ENCODE data around the gene CIITA. TPM values are rescaled to one million over a fixed set of nuclear protein-coding genes. Genes with fewer than 3 reads are reported as not detected.
A peak's percentile ranks its signal among the peaks of the same experiment; 100 is the strongest.

CIITA gene
- total and polyA plus RNA-seq, 4 donors = 11.5 to 59.6 (median 26.6) TPM

- H3K27ac ChIP-seq (ENCODE audit: low read depth in 1 of 2, low read length in 1 of 2) = peak within 1 kb of the TSS; percentile 75 to 93
- TF ChIP-seq, protein P1, sequence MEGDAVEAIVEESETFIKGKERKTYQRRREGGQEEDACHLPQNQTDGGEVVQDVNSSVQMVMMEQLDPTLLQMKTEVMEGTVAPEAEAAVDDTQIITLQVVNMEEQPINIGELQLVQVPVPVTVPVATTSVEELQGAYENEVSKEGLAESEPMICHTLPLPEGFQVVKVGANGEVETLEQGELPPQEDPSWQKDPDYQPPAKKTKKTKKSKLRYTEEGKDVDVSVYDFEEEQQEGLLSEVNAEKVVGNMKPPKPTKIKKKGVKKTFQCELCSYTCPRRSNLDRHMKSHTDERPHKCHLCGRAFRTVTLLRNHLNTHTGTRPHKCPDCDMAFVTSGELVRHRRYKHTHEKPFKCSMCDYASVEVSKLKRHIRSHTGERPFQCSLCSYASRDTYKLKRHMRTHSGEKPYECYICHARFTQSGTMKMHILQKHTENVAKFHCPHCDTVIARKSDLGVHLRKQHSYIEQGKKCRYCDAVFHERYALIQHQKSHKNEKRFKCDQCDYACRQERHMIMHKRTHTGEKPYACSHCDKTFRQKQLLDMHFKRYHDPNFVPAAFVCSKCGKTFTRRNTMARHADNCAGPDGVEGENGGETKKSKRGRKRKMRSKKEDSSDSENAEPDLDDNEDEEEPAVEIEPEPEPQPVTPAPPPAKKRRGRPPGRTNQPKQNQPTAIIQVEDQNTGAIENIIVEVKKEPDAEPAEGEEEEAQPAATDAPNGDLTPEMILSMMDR (IDR thresholded peaks at IDR 0.05; ENCODE audit: control extremely low read depth, extremely low read depth) = no peak
- peaks cover 0 to 4% (median under 1%) of the 10 kb centered on the region in 4 donors for H3K36me3 ChIP-seq (ENCODE audit: control insufficient read depth in 4 of 4, insufficient read depth in 4 of 4, low read length in 4 of 4)
- H3K9ac ChIP-seq (ENCODE audit: insufficient read depth in 1 of 2, low read length in 2 of 2) = peak within 1 kb of the TSS; percentile 31 to 81
- no peaks in the 10 kb centered on the region for H3K9me3 ChIP-seq (ENCODE audit: control insufficient read depth in 4 of 4, insufficient read depth in 3 of 4, low read length in 3 of 4)
- ATAC-seq (ENCODE audit: insufficient read depth, low FRiP score) (peak; percentile 84), DNase-seq (peak; percentile 92 to 95 (median 95))
- no peaks in the 10 kb centered on the region for H3K27me3 ChIP-seq (ENCODE audit: control insufficient read depth in 3 of 3, insufficient read depth in 3 of 3, low read length in 2 of 3)
- peak within 1 kb of the TSS; percentile 50 for H3K4me3 ChIP-seq
- H3K4me1 ChIP-seq (ENCODE audit: control insufficient read depth in 5 of 5, insufficient read depth in 5 of 5, low read length in 5 of 5) = peaks cover 19 to 64% (median 44%) of the 10 kb centered on the region in 5 donors
- 5 to 6% methylated on average over 55 of the region's 55 CpGs for WGBS, 2 donors
Observed at GRCh38 chr16:10942352-10943063, 65.5 kb downstream of the CIITA start, which contains the start of gene DEXI. Gene DEXI, minus strand, starts transcription at chr16:10942468. Its CDS starts 463 bp downstream, at chr16:10942005.

GRCh38 chr16:10943064-10943353, 66.0 kb downstream of the CIITA start:
- ATAC-seq (ENCODE audit: insufficient read depth, low FRiP score) = no peak
- no peak overlapping the region for H3K9ac ChIP-seq (ENCODE audit: insufficient read depth in 1 of 2, low read length in 2 of 2)
- no peak overlapping the region for H3K4me3 ChIP-seq
- TF ChIP-seq, protein P1 (IDR thresholded peaks at IDR 0.05; ENCODE audit: control extremely low read depth, extremely low read depth) = no peak
- DNase-seq = no peak
- H3K4me1 ChIP-seq (ENCODE audit: control insufficient read depth in 5 of 5, insufficient read depth in 5 of 5, low read length in 5 of 5) = peaks cover 16 to 59% (median 41%) of the 10 kb centered on the region in 5 donors
- no peaks in the 10 kb centered on the region for H3K9me3 ChIP-seq (ENCODE audit: control insufficient read depth in 4 of 4, insufficient read depth in 3 of 4, low read length in 3 of 4)
- H3K27ac ChIP-seq (ENCODE audit: low read depth in 1 of 2, low read length in 1 of 2) = no peak overlapping the region
- peaks cover 0 to 4% (median under 1%) of the 10 kb centered on the region in 4 donors for H3K36me3 ChIP-seq (ENCODE audit: control insufficient read depth in 4 of 4, insufficient read depth in 4 of 4, low read length in 4 of 4)
- no peaks in the 10 kb centered on the region for H3K27me3 ChIP-seq (ENCODE audit: control insufficient read depth in 3 of 3, insufficient read depth in 3 of 3, low read length in 2 of 3)
- 85 to 88% methylated on average over 7 of the region's 7 CpGs for WGBS, 2 donors

GRCh38 chr16:10944249-10945064, 67.5 kb downstream of the CIITA start, which contains the start of gene CLEC16A:
Gene CLEC16A, plus strand, starts transcription at chr16:10944564. Its CDS starts 154 bp downstream, at chr16:10944718.
- peak within 1 kb of the TSS; percentile 82 for H3K4me3 ChIP-seq
- DNase-seq (peak; percentile 96 to 98 (median 96)), ATAC-seq (ENCODE audit: insufficient read depth, low FRiP score) (peak; percentile 80)
- H3K27me3 ChIP-seq (ENCODE audit: control insufficient read depth in 3 of 3, insufficient read depth in 3 of 3, low read length in 2 of 3) = no peaks in the 10 kb centered on the region
- H3K4me1 ChIP-seq (ENCODE audit: control insufficient read depth in 5 of 5, insufficient read depth in 5 of 5, low read length in 5 of 5) = peaks cover 9 to 45% (median 32%) of the 10 kb centered on the region in 5 donors
- H3K9ac ChIP-seq (ENCODE audit: insufficient read depth in 1 of 2, low read length in 2 of 2) = peak within 1 kb of the TSS; percentile 33 to 39
- WGBS, 2 donors = 0 to 1% methylated on average over 83 to 86 of the region's 86 CpGs
- peaks cover 0 to 3% (median under 1%) of the 10 kb centered on the region in 4 donors for H3K36me3 ChIP-seq (ENCODE audit: control insufficient read depth in 4 of 4, insufficient read depth in 4 of 4, low read length in 4 of 4)
- peak within 1 kb of the TSS; percentile 71 to 84 for H3K27ac ChIP-seq (ENCODE audit: low read depth in 1 of 2, low read length in 1 of 2)
- TF ChIP-seq, protein P1 (IDR thresholded peaks at IDR 0.05; ENCODE audit: control extremely low read depth, extremely low read depth) = peak; percentile 28
- no peaks in the 10 kb centered on the region for H3K9me3 ChIP-seq (ENCODE audit: control insufficient read depth in 4 of 4, insufficient read depth in 3 of 4, low read length in 3 of 4)

All from lung (tissue), 12 donors.